ENCODE data around the gene DMXL1.

GRCh38 chr5:119074419-119074818, 3.5 kb downstream of the DMXL1 start:
- TF ChIP-seq FOXM1 (IDR thresholded peaks at IDR 0.05; ENCODE audit: borderline replicate concordance, low read depth) (no peak), REST (IDR thresholded peaks at IDR 0.05; ENCODE audit: low read depth) (no peak), TAF1 (IDR thresholded peaks at IDR 0.05; ENCODE audit: low read depth) (no peak), YY1 (IDR thresholded peaks at IDR 0.05; ENCODE audit: low read depth) (no peak)

Measured in Ishikawa (cell line).